Upper lobe of left lung (tissue), 6 donors: ENCODE results near the gene SLC1A2. TPM values are rescaled to one million over a fixed set of nuclear protein-coding genes. Genes with fewer than 3 reads are reported as not detected.

Experiments
- ATAC-seq, 2 donors: fragments of 200-7000 bp; cut with Tn5 transposase; one replicate each; pipeline ENCODE4 v1.9.1; 2022; ENCODE audit warnings: mild to moderate bottlenecking in 2 of 2, moderate library complexity in 2 of 2; ENCODE audit not compliant: low FRiP score in 2 of 2
- DNase-seq, 2 donors: peaks; one replicate each; pipeline ENCODE4 v3.0.0-alpha.2; 2019 to 2020
- H3K27ac ChIP-seq, 4 donors: fragments of 200-600 bp; sonication (generic); one replicate each; pipeline ENCODE4 v1.5.1; 2016 to 2019
- H3K27me3 ChIP-seq, 4 donors: fragments of 200-600 bp; sonication (generic); one replicate each; pipeline ENCODE4 v1.5.1; 2017 to 2019
- H3K36me3 ChIP-seq, 4 donors: fragments of 200-600 bp; sonication (generic); one replicate each; pipeline ENCODE4 v1.5.1; 2016 to 2019
- H3K4me1 ChIP-seq, 4 donors: fragments of 200-600 bp; sonication (generic); one replicate each; pipeline ENCODE4 v1.5.1; 2018 to 2019
- H3K4me3 ChIP-seq, 4 donors: fragments of 200-600 bp; sonication (generic); one replicate each; pipeline ENCODE4 v1.5.1; 2017 to 2019; ENCODE audit warnings: mild to moderate bottlenecking in 2 of 4, moderate library complexity in 1 of 4
- H3K9me3 ChIP-seq, 4 donors: fragments of 200-600 bp; sonication (generic); one replicate each; pipeline ENCODE4 v1.5.1; 2018 to 2019
- CTCF ChIP-seq, 6 experiments: fragments of 450-650 bp in 4 of 6; fragments of 200-600 bp in 2 of 6; sonication (generic) in 2 of 6; IDR thresholded peaks; one replicate each; pipeline ENCODE4 v1.5.1; 2016 to 2019; ENCODE audit warnings: antibody characterized with exemption in 6 of 6
- EP300 ChIP-seq, 4 donors: sonication (generic); formaldehyde crosslinking; IDR thresholded peaks; one replicate each; pipeline ENCODE4 v1.5.1; 2017; ENCODE audit warnings: antibody characterized with exemption in 4 of 4, control low read depth in 2 of 4
- POLR2A ChIP-seq, 4 donors: fragments of 450-650 bp; IDR thresholded peaks; one replicate each; pipeline ENCODE4 v1.5.1; 2016 to 2017; ENCODE audit warnings: antibody characterized with exemption in 4 of 4, mild to moderate bottlenecking in 2 of 4
- POLR2AphosphoS5 ChIP-seq, 2 donors: sonication (generic); formaldehyde crosslinking; IDR thresholded peaks; one replicate each; pipeline ENCODE4 v1.5.1; 2017; ENCODE audit warnings: antibody characterized with exemption in 2 of 2
- WGBS, 2 donors: methylation state at CpG; one replicate each; pipeline ENCODE4 v1.1.5; 2017 to 2018; 5-methylcytosine and 5-hydroxymethylcytosine counted together
- total RNA-seq, 6 donors: library from RNA; depleted of rRNA in 4 of 6; stranded (reverse); fragments of >200 nt in 4 of 6; gene quantifications; one replicate each; pipeline versions ENCODE4 v1.1.0 to v1.2.1, GENCODE V29; 2016 to 2021
- donor health status: DM: no; HTN: no; CAD: no; lungs with moderate emphysema.
- donor health status: DM: no; HTN: yes; CAD: no; lungs with severe emphysema.

The SLC1A2 gene
- total RNA-seq, 6 donors from 2014 or later: 1.5 to 3.1 (median 2.0) TPM

GRCh38 chr11:35260342-35260985 is 158.9 kb downstream of the SLC1A2 start:
- ATAC-seq: peak; percentile 56 to 57
- TF ChIP-seq POLR2AphosphoS5 (IDR thresholded peaks at IDR 0.05) (no peak), CTCF (IDR thresholded peaks at IDR 0.05) (no peak), EP300 (IDR thresholded peaks at IDR 0.05) (no peak), POLR2A (IDR thresholded peaks at IDR 0.05) (no peak)
- no peak for DNase-seq
- H3K4me3 ChIP-seq: no peak overlapping the region
- no peak overlapping the region for H3K27ac ChIP-seq
- H3K36me3 ChIP-seq: no peaks in the 10 kb centered on the region
- H3K4me1 ChIP-seq: peaks cover 0 to 9% (median 7%) of the 10 kb centered on the region in 4 donors
- no peaks in the 10 kb centered on the region for H3K9me3 ChIP-seq
- WGBS, 2 donors: 34 to 48% methylated on average over 10 of the region's 10 CpGs
- H3K27me3 ChIP-seq: no peaks in the 10 kb centered on the region

DNA sequence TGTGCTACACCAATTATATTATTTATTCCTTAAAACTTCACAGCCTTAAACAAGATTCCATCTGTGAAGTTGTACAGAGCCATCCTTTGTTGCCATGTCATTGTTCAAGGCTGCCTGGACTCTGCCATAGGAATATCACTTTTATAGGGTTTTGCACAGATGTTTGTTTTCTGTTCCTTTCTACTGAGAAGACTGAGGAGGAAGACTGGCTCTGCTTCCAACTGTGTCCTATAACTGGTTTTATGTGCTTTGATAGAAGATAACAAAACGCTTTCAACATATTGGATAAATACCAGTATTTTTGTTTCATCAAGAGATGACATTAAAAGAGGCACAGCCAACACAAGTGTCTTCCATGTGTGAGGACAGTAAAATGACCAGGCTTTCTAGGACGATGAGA is 159.8 kb downstream of the SLC1A2 start:
- Histone ChIP-seq H3K36me3 (no peaks in the 10 kb centered on the region), H3K9me3 (no peaks in the 10 kb centered on the region), H3K27ac (no peak overlapping the region), H3K4me3 (no peak overlapping the region), H3K27me3 (no peaks in the 10 kb centered on the region), H3K4me1 (peaks cover 0 to 9% (median 7%) of the 10 kb centered on the region in 4 donors)
- TF ChIP-seq CTCF (IDR thresholded peaks at IDR 0.05): no peak
- no peak for TF ChIP-seq POLR2AphosphoS5 (IDR thresholded peaks at IDR 0.05)
- TF ChIP-seq POLR2A (IDR thresholded peaks at IDR 0.05): no peak
- TF ChIP-seq EP300 (IDR thresholded peaks at IDR 0.05): no peak
- ATAC-seq: no peak
- 82 to 87% methylated on average over 2 of the region's 2 CpGs for WGBS, 2 donors
- DNase-seq: no peak

GRCh38 chr11:35257281-35257680 is 162.1 kb downstream of the SLC1A2 start:
- ATAC-seq: peak in 1 of 2 donors; percentile 17
- H3K36me3 ChIP-seq: no peaks in the 10 kb centered on the region
- no peak for TF ChIP-seq CTCF (IDR thresholded peaks at IDR 0.05)
- TF ChIP-seq EP300 (IDR thresholded peaks at IDR 0.05): no peak
- no peak for TF ChIP-seq POLR2AphosphoS5 (IDR thresholded peaks at IDR 0.05)
- TF ChIP-seq POLR2A (IDR thresholded peaks at IDR 0.05): no peak

DNA sequence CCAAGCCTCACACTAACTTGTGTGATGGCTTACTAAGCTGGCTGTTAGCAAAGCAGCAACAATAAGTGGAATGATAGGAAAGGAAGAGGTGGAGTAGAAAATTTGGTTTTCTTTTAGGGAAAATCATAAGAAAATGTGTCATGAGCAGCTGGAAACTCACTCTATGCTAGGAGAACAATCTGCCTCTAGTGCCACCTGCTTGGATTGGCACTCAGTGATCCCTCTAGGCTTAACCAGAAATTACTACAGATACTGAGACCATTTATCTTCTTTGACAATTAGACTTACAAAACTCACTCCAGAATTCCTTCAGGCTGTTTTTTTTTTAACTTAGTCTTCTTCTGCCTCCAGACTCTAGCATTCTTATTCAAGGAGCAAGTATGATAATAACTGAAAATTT is 163.1 kb downstream of the SLC1A2 start:
- no peaks in the 10 kb centered on the region for H3K36me3 ChIP-seq
- H3K9me3 ChIP-seq: no peaks in the 10 kb centered on the region
- no peaks in the 10 kb centered on the region for H3K27me3 ChIP-seq
- no peak overlapping the region for H3K27ac ChIP-seq
- ATAC-seq (no peak), DNase-seq (no peak)
- no peak overlapping the region for H3K4me3 ChIP-seq
- H3K4me1 ChIP-seq: peaks cover 0 to 9% (median 4%) of the 10 kb centered on the region in 4 donors
- TF ChIP-seq CTCF (IDR thresholded peaks at IDR 0.05) (no peak), POLR2AphosphoS5 (IDR thresholded peaks at IDR 0.05) (no peak), POLR2A (IDR thresholded peaks at IDR 0.05) (no peak), EP300 (IDR thresholded peaks at IDR 0.05) (no peak)

More at GRCh38 chr11:35257281-35257680, 162.1 kb downstream of the SLC1A2 start:
- peaks cover 0 to 9% (median 4%) of the 10 kb centered on the region in 4 donors for H3K4me1 ChIP-seq
- no peaks in the 10 kb centered on the region for H3K27me3 ChIP-seq
- DNase-seq: no peak
- peak overlapping the region in 1 of 4 donors; percentile 41 for H3K27ac ChIP-seq
- WGBS, 2 donors: 24 to 61% methylated on average over 2 of the region's 2 CpGs
- no peaks in the 10 kb centered on the region for H3K9me3 ChIP-seq
- H3K4me3 ChIP-seq: no peak overlapping the region

- Histone ChIP-seq H3K27ac (no peak overlapping the region), H3K27me3 (no peaks in the 10 kb centered on the region), H3K4me1 (peaks cover 0 to 9% (median 2%) of the 10 kb centered on the region in 4 donors), H3K4me3 (no peak overlapping the region), H3K36me3 (no peaks in the 10 kb centered on the region), H3K9me3 (no peaks in the 10 kb centered on the region)
- TF ChIP-seq POLR2A (IDR thresholded peaks at IDR 0.05) (no peak), POLR2AphosphoS5 (IDR thresholded peaks at IDR 0.05) (no peak), EP300 (IDR thresholded peaks at IDR 0.05) (no peak), CTCF (IDR thresholded peaks at IDR 0.05) (no peak)
- DNase-seq: no peak
- ATAC-seq: no peak
- 94 to 97% methylated on average over 2 of the region's 2 CpGs for whole genome bisulfite sequencing, 2 donors
Measured at GRCh38 chr11:35255514-35255913, 163.8 kb downstream of the SLC1A2 start.
